ENCODE measurements around the gene PRMT7.

PRMT7 gene

DNA sequence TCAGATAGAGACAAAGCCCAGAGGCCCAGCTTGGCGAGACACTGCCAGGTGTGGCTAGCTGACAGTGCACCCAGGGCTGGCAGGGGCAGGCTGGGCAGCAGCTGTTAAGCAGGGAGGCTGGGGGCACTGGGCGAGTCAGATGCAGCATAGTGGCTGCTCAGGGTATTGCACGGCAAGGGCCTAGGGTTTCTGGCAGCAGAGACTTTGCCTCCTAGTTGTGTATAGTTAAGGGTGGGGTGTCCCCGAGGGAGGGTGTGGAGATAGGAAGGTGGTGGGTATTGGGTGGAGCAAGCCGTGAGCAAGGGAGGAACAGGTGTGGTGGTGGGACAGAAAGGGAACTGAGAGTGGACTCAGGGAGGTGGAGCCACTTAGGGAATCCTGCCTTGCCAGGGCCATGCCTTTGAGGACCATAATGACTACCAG is 71.5 kb downstream of the PRMT7 start:
- no peak for DNase-seq
- Mint-ChIP-seq H3K36me3 (ENCODE audit: low read depth) (no peaks in the 10 kb centered on the region), H3K9me3 (no peaks in the 10 kb centered on the region), H3K27ac (peak overlapping the region; percentile 74), H3K4me1 (peaks cover 47% of the 10 kb centered on the region), H3K27me3 (ENCODE audit: low read depth, poor library complexity) (no peaks in the 10 kb centered on the region), H3K4me3 (no peak overlapping the region)
- TF ChIP-seq, protein P1, sequence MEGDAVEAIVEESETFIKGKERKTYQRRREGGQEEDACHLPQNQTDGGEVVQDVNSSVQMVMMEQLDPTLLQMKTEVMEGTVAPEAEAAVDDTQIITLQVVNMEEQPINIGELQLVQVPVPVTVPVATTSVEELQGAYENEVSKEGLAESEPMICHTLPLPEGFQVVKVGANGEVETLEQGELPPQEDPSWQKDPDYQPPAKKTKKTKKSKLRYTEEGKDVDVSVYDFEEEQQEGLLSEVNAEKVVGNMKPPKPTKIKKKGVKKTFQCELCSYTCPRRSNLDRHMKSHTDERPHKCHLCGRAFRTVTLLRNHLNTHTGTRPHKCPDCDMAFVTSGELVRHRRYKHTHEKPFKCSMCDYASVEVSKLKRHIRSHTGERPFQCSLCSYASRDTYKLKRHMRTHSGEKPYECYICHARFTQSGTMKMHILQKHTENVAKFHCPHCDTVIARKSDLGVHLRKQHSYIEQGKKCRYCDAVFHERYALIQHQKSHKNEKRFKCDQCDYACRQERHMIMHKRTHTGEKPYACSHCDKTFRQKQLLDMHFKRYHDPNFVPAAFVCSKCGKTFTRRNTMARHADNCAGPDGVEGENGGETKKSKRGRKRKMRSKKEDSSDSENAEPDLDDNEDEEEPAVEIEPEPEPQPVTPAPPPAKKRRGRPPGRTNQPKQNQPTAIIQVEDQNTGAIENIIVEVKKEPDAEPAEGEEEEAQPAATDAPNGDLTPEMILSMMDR (IDR thresholded peaks at IDR 0.05) = peak; percentile 23

DNA sequence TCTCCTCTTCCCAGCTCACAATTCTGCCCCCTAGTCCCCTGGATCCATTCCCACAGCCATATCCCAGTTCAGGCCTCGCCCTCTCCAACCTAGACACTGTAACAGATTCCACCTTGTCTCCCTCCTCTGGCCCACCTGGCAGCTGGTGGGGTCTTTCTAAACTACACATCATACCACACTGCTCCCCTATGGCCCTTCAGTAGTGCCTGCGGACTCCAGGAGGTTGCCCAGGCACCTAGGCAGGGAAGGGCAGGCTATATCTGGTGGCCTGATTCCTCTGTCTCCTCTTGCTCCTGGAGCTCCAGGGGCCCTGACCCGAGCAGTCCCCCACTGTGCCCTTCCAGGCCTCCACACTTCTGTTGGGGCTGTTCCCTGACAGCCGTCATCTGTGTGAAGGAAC is 73.0 kb downstream of the PRMT7 start:
- DNase-seq = no peak
- H3K27ac Mint-ChIP-seq = no peak overlapping the region
- H3K4me3 Mint-ChIP-seq = no peak overlapping the region
- no peaks in the 10 kb centered on the region for H3K27me3 Mint-ChIP-seq (ENCODE audit: low read depth, poor library complexity)
- TF ChIP-seq, protein P1 (IDR thresholded peaks at IDR 0.05) = no peak
- H3K9me3 Mint-ChIP-seq = no peaks in the 10 kb centered on the region
- H3K4me1 Mint-ChIP-seq = peaks cover 62% of the 10 kb centered on the region
- no peaks in the 10 kb centered on the region for H3K36me3 Mint-ChIP-seq (ENCODE audit: low read depth)

DNA sequence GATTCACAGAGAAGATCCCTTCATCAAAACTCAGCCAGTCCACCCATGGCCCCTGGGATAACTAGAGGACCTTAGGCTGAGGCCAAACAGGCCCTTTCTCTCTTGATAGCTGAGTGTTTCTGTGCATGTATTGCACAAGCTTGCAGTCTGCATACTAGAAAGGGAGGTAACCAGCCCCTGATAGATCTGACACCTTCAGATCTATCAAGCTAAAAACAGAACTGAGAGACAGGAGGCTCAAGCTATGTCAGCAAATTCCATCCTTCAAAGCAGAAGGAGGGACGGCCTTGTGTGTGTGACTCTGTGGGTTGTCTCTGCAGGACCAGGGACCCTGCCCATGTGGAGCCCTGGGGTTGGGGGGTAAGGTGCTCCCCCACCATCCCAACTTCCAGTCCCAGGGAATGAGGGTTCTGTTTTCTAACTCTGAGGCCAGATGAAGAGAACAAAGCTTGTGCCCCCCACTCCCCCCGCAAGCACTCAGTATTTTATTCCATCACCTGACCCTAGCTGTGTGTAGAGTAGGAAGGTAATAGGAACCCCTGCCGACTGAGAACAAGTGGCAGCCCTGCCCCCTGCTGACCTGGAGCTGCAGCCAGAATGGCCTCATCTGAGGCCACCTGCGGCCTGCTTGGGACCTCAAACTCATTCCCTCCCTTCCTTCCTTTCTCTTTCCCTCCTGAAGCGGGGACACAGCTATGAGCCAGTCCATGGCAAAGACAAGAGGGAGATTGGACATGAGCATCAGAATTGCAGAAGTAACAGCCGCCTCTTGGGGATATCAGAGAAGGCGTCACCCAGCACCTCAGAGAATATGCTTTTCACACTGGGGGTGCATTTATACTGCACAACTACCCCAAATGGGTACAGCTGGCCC is 73.7 kb downstream of the PRMT7 start:
- H3K4me3 Mint-ChIP-seq = no peak overlapping the region
- H3K36me3 Mint-ChIP-seq (ENCODE audit: low read depth) = no peaks in the 10 kb centered on the region

DNA sequence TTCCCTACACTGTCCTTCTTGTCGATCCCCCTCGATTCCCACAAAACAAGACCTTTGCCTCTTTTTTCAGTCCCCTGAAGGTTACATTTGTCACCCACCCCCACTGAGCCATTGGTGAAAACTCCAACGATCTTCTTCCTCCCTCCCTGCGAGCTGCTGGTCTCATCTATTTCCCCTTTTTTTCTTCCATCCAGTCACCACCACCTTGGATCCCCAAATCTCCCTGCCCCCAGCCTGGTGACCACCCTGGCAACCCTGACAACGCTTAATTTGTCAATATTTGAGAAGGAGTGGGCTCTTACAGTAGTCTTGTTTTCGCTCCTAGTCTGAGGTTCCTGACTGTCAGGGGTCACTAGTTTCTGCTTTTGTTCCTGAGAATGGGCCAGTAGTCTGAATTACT is 74.6 kb downstream of the PRMT7 start:
- H3K27ac Mint-ChIP-seq = no peak overlapping the region
- peak overlapping the region; percentile 4 for H3K4me3 Mint-ChIP-seq
- no peaks in the 10 kb centered on the region for H3K9me3 Mint-ChIP-seq

More for the DNA sequence above, 73.7 kb downstream of the PRMT7 start:
- TF ChIP-seq, protein P1 (IDR thresholded peaks at IDR 0.05) = no peak
- H3K27me3 Mint-ChIP-seq (ENCODE audit: low read depth, poor library complexity) = no peaks in the 10 kb centered on the region
- no peak for DNase-seq
- peak overlapping the region; percentile 38 for H3K27ac Mint-ChIP-seq
- no peaks in the 10 kb centered on the region for H3K9me3 Mint-ChIP-seq
- peaks cover 56% of the 10 kb centered on the region for H3K4me1 Mint-ChIP-seq

DNA sequence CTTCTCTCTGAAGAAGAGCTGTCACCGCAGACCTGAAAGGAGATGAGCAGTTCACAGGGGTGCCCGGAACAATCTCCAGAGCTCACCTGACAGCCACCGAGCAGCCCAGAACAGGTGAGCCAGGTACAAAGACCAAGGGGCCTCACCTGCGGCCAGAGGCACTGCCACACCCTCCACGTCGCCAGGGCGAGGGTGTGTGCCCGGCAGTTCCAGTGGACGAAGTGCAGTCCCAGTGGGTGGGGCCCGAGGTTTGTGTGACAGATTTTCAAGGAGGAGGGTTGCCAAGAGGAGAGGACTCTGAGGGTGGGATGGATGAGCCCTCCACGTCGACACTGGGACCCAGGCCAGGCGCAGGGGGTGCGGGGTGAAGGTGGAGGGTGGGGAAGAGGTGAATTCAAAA is 75.8 kb downstream of the PRMT7 start:
- Mint-ChIP-seq H3K36me3 (ENCODE audit: low read depth) (no peaks in the 10 kb centered on the region), H3K4me1 (peaks cover 60% of the 10 kb centered on the region), H3K4me3 (no peak overlapping the region), H3K27ac (no peak overlapping the region), H3K9me3 (no peaks in the 10 kb centered on the region), H3K27me3 (ENCODE audit: low read depth, poor library complexity) (no peaks in the 10 kb centered on the region)
- TF ChIP-seq, protein P1 (IDR thresholded peaks at IDR 0.05) = no peak
- no peak for DNase-seq

More for the DNA sequence above, 74.6 kb downstream of the PRMT7 start:
- TF ChIP-seq, protein P1 (IDR thresholded peaks at IDR 0.05) = no peak
- Mint-ChIP-seq H3K36me3 (ENCODE audit: low read depth) (no peaks in the 10 kb centered on the region), H3K27me3 (ENCODE audit: low read depth, poor library complexity) (no peaks in the 10 kb centered on the region), H3K4me1 (peaks cover 60% of the 10 kb centered on the region)
- no peak for DNase-seq

DNA sequence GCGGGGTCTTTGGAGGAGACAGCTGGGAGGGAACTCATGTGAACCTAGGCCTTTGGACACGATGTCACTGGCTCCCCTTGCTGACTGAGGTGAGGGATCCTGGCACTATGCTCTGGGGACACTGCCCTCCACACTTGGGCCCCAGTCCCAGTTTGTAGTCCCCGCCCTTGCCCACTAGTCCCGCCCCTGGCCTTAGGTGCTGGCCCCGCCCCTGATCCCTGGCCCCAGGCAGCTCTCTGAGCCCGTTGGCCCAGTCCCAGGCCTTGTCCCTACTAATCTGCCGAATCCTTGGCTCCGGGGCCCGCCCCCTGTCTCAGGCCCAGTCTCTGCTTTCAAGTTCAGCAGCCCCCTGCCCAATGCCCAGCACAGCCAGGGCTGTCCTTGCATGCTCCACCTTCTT is 76.5 kb downstream of the PRMT7 start:
- no peak for DNase-seq
- no peak overlapping the region for H3K4me3 Mint-ChIP-seq
- H3K27me3 Mint-ChIP-seq (ENCODE audit: low read depth, poor library complexity) = no peaks in the 10 kb centered on the region
- H3K36me3 Mint-ChIP-seq (ENCODE audit: low read depth) = no peaks in the 10 kb centered on the region
- peaks cover 54% of the 10 kb centered on the region for H3K4me1 Mint-ChIP-seq
- no peak overlapping the region for H3K27ac Mint-ChIP-seq
- TF ChIP-seq, protein P1 (IDR thresholded peaks at IDR 0.05) = no peak
- no peaks in the 10 kb centered on the region for H3K9me3 Mint-ChIP-seq

Measured in nephron progenitor cell (in vitro differentiated cells).